GM12878 (cell line): Measurements from ENCODE around the gene ZKSCAN5.

Experiments
- ATF3 ChIP-seq: IDR thresholded peaks from 2 replicates; pipeline ENCODE4 v1.6.1; 2011; ENCODE audit warnings: low read depth, mild to moderate bottlenecking, low read length, moderate library complexity, borderline replicate concordance; ENCODE audit errors: extremely low read depth
- CTCF ChIP-seq, 3 experiments: IDR thresholded peaks in 2 of 3; conservative IDR thresholded peaks in 1 of 3; 2 replicates each; pipeline ENCODE4 v1.5.1; 2011; ENCODE audit warnings: low read depth in 3 of 3, low read length in 3 of 3, mild to moderate bottlenecking in 3 of 3, control low read depth in 2 of 3, moderate library complexity in 2 of 3, inconsistent platforms in 1 of 3, mixed read lengths in 1 of 3; ENCODE audit not compliant: control insufficient read depth in 2 of 3, insufficient read depth in 1 of 3; ENCODE audit errors: extremely low read depth in 1 of 3
- HDAC2 ChIP-seq: fragments of 200-600 bp; sonication (generic); IDR thresholded peaks from 2 replicates; pipeline ENCODE4 v1.6.1; 2017
- HDAC6 ChIP-seq: fragments of 200-600 bp; sonication (generic); IDR thresholded peaks from one replicate; pipeline ENCODE4 v1.8.0; 2017; ENCODE audit warnings: antibody characterized with exemption; ENCODE audit not compliant: unreplicated experiment
- NR2C2 ChIP-seq: IDR thresholded peaks from 2 replicates; pipeline ENCODE4 v1.6.1; 2011; ENCODE audit warnings: borderline replicate concordance, low read depth; ENCODE audit not compliant: control insufficient read depth, insufficient read length
- POLR2AphosphoS5 ChIP-seq: IDR thresholded peaks from 2 replicates; pipeline ENCODE4 v1.6.1; 2011; ENCODE audit warnings: mild to moderate bottlenecking, low read length, inconsistent platforms
- RFX5 ChIP-seq: IDR thresholded peaks from 2 replicates; pipeline ENCODE4 v1.6.1; 2011; ENCODE audit warnings: low read depth, low read length, improper control_type of control experiment
- SUZ12 ChIP-seq: fragments of 200-600 bp; sonication (generic); IDR thresholded peaks from one replicate; pipeline ENCODE4 v1.6.1; 2018; ENCODE audit warnings: antibody characterized with exemption, mild to moderate bottlenecking; ENCODE audit not compliant: unreplicated experiment
- TCF12 ChIP-seq: IDR thresholded peaks from 2 replicates; pipeline ENCODE4 v1.6.1; 2011; ENCODE audit warnings: low read depth, mild to moderate bottlenecking, low read length
- TCF7 ChIP-seq: IDR thresholded peaks from 2 replicates; pipeline ENCODE4 v1.6.1; 2014; ENCODE audit warnings: antibody characterized with exemption, borderline replicate concordance
- USF2 ChIP-seq: IDR thresholded peaks from 2 replicates; pipeline ENCODE4 v1.6.1; 2011; ENCODE audit warnings: low read depth, low read length, improper control_type of control experiment, borderline replicate concordance

- no peak for TF ChIP-seq CTCF (IDR thresholded peaks at IDR 0.05 in 2 of 3, conservative IDR thresholded peaks at IDR 0.05 in 1 of 3; ENCODE audit: control insufficient read depth in 2 of 3, extremely low read depth in 1 of 3, insufficient read depth in 1 of 3, low read depth in 3 of 3, low read length in 3 of 3)
- no peak for TF ChIP-seq USF2
- no peak for TF ChIP-seq RFX5
- TF ChIP-seq HDAC6 = no peak
- no peak for TF ChIP-seq SUZ12
- TF ChIP-seq NR2C2 = no peak
- no peak for TF ChIP-seq POLR2AphosphoS5
- TF ChIP-seq ATF3 = no peak
- no peak for TF ChIP-seq HDAC2
- TF ChIP-seq TCF7 = no peak
- no peak for TF ChIP-seq TCF12
These were observed 831 bp downstream of the ZKSCAN5 start for GRCh38 chr7:99505324-99505662.
